HL-60 (cell line): ENCODE data around the gene THSD7A.

Source experiments
- DNase-seq, 2 experiments: peaks; one replicate each; pipeline ENCODE4 v3.0.0-alpha.2; 2010 to 2020; ENCODE audit warnings: low read depth in 1 of 2, low spot score in 1 of 2
- H3K27ac ChIP-seq: fragments of 250-450 bp; sonication (Bioruptor Pico); replicated peaks from 2 replicates; pipeline ENCODE4 v1.5.1; 2020; ENCODE audit warnings: mild to moderate bottlenecking, moderate library complexity
- H3K27me3 ChIP-seq: fragments of 250-450 bp; sonication (Bioruptor Pico); 2 replicates; pipeline ENCODE4 v1.5.1; 2021; ENCODE audit warnings: mild to moderate bottlenecking, moderate library complexity; ENCODE audit not compliant: insufficient read depth, poor library complexity, severe bottlenecking
- H3K4me3 ChIP-seq: replicated peaks from 2 replicates; pipeline ENCODE4 v1.5.1; 2011; ENCODE audit warnings: mild to moderate bottlenecking, control low read depth, low read length; ENCODE audit not compliant: insufficient read depth
- GABPA ChIP-seq: IDR thresholded peaks from 2 replicates; pipeline ENCODE4 v1.6.1; 2012; ENCODE audit warnings: low read depth
- POLR2AphosphoS5 ChIP-seq: IDR thresholded peaks from 2 replicates; pipeline ENCODE4 v1.6.1; 2012; ENCODE audit warnings: low read depth
- SPI1 ChIP-seq: IDR thresholded peaks from 2 replicates; pipeline ENCODE4 v1.6.1; 2012; ENCODE audit warnings: low read depth, mild to moderate bottlenecking, borderline replicate concordance
- TF ChIP-seq, protein P1 (sequence below): IDR thresholded peaks from one replicate; pipeline ENCODE4 v1.5.1; 2011; ENCODE audit warnings: low read length, control low read depth, inconsistent platforms; ENCODE audit not compliant: insufficient read depth
- TF ChIP-seq, protein P2 (sequence below): IDR thresholded peaks from 2 replicates; pipeline ENCODE4 v1.6.1; 2012; ENCODE audit warnings: low read depth; ENCODE audit not compliant: insufficient replicate concordance

THSD7A gene

DNA sequence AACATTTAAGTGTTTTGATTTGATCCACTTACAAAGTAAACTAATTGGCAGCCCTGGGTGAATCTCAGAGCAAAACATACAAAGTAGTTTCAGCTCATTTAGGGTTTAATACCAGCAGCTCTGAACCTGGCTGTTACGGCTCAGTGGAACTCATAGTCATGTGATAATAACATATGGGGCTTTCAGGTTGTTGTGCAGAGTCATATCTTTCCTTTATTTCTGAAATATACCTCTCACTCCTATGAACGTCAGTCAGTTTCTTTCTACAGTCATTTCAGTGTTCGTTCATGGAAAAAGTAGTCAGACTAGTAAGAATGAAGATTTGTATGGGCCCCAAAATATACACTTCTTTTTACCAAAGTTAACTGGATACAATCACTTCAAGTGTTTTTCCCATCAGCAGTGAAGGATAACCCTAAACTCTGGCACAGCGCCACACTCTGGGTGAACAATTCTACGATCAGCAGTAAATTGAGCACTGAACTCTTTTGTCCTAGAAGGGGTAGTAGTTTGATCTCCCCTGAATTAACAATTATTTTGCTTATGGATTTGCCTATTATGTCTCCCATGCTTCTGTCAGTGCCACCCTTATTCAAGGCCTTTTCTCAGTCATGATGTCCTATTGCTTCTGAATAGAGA is 218.6 kb downstream of the THSD7A start:
- TF ChIP-seq, protein P1, sequence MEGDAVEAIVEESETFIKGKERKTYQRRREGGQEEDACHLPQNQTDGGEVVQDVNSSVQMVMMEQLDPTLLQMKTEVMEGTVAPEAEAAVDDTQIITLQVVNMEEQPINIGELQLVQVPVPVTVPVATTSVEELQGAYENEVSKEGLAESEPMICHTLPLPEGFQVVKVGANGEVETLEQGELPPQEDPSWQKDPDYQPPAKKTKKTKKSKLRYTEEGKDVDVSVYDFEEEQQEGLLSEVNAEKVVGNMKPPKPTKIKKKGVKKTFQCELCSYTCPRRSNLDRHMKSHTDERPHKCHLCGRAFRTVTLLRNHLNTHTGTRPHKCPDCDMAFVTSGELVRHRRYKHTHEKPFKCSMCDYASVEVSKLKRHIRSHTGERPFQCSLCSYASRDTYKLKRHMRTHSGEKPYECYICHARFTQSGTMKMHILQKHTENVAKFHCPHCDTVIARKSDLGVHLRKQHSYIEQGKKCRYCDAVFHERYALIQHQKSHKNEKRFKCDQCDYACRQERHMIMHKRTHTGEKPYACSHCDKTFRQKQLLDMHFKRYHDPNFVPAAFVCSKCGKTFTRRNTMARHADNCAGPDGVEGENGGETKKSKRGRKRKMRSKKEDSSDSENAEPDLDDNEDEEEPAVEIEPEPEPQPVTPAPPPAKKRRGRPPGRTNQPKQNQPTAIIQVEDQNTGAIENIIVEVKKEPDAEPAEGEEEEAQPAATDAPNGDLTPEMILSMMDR = no peak
- no peak for TF ChIP-seq POLR2AphosphoS5
- no peak for TF ChIP-seq GABPA
- TF ChIP-seq, protein P2, sequence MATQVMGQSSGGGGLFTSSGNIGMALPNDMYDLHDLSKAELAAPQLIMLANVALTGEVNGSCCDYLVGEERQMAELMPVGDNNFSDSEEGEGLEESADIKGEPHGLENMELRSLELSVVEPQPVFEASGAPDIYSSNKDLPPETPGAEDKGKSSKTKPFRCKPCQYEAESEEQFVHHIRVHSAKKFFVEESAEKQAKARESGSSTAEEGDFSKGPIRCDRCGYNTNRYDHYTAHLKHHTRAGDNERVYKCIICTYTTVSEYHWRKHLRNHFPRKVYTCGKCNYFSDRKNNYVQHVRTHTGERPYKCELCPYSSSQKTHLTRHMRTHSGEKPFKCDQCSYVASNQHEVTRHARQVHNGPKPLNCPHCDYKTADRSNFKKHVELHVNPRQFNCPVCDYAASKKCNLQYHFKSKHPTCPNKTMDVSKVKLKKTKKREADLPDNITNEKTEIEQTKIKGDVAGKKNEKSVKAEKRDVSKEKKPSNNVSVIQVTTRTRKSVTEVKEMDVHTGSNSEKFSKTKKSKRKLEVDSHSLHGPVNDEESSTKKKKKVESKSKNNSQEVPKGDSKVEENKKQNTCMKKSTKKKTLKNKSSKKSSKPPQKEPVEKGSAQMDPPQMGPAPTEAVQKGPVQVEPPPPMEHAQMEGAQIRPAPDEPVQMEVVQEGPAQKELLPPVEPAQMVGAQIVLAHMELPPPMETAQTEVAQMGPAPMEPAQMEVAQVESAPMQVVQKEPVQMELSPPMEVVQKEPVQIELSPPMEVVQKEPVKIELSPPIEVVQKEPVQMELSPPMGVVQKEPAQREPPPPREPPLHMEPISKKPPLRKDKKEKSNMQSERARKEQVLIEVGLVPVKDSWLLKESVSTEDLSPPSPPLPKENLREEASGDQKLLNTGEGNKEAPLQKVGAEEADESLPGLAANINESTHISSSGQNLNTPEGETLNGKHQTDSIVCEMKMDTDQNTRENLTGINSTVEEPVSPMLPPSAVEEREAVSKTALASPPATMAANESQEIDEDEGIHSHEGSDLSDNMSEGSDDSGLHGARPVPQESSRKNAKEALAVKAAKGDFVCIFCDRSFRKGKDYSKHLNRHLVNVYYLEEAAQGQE = no peak
- no peak for TF ChIP-seq SPI1
- H3K27ac ChIP-seq = no peak overlapping the region
- no peak for DNase-seq
- H3K4me3 ChIP-seq = no peak overlapping the region
- no peaks in the 10 kb centered on the region for H3K27me3 ChIP-seq

DNA sequence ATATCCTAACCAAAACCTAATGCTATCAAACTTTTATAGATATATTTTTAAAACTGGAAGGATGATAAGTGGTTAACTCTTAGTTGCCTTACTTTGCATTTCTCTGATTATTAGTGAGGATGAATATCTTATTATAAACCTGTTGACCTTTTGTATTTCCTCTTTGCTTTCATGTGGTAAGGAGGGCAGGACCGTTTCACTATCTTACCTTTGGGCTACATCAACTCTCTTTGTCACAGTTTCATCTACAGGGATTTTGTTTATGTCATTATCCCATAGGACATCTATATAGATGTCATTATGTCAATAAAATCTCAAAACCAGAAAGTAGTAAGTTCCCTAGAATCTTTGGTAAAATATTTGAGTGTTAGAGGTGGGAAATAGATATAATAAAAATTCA is 219.3 kb downstream of the THSD7A start:
- no peaks in the 10 kb centered on the region for H3K27me3 ChIP-seq
- DNase-seq = no peak

DNA sequence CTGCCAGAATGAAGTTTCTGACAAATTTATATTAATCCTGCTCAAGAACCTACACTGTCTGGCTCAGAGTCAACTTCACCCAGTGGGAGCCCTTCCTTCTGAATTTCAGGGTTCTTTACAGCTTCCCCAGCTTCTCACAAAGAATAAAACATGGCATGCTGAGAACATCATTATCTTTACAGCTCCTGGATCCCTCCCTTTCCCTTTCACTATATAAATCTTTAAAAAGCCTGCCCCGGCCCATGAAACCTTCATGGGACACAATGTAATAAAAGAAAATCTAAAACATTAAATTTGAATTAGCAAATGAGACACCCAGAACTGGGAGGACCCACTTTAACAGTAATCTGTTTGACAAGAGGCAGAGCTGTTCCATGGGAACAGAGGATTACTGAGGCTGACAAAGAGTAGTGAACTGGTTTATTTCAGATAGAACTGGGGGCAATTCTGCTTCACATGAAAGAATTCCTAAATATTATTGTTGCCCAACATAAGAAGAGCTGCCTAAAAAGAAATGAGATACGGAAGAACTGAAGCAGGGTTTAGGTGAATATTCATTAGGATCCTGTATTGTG is 222.8 kb downstream of the THSD7A start:
- H3K27me3 ChIP-seq = no peaks in the 10 kb centered on the region
- no peak overlapping the region for H3K27ac ChIP-seq
- TF ChIP-seq POLR2AphosphoS5 (no peak), GABPA (no peak), SPI1 (no peak)
- TF ChIP-seq, protein P1 = no peak
- TF ChIP-seq, protein P2 = no peak
- H3K4me3 ChIP-seq = no peak overlapping the region
- no peak for DNase-seq

More for the DNA sequence above, 219.3 kb downstream of the THSD7A start:
- Histone ChIP-seq H3K27ac (no peak overlapping the region), H3K4me3 (no peak overlapping the region)
- no peak for TF ChIP-seq POLR2AphosphoS5
- no peak for TF ChIP-seq SPI1
- no peak for TF ChIP-seq GABPA
- TF ChIP-seq, protein P2 = no peak
- TF ChIP-seq, protein P1 = no peak
